Lung (tissue), 12 donors: ENCODE measurements around the gene FOXN1. TPM values are rescaled to one million over a fixed set of nuclear protein-coding genes. Genes with fewer than 3 reads are reported as not detected.
A peak's percentile ranks its signal among the peaks of the same experiment; 100 is the strongest.

Experiments used
- ATAC-seq: fragments of 200-7000 bp; cut with Tn5 transposase; one replicate; pipeline ENCODE4 v1.9.1; 2020; ENCODE audit warnings: moderate number of reproducible peaks; ENCODE audit not compliant: insufficient read depth, low FRiP score
- DNase-seq, 3 donors: peaks; one replicate each; pipeline ENCODE4 v3.0.0-alpha.2; 2013 to 2017
- H3K27ac ChIP-seq, 2 donors: one replicate each; pipeline ENCODE4 v1.5.1; 2013; ENCODE audit warnings: mild to moderate bottlenecking in 2 of 2, moderate library complexity in 2 of 2, control low read depth in 1 of 2, inconsistent platforms in 1 of 2, low read depth in 1 of 2, low read length in 1 of 2
- H3K27me3 ChIP-seq, 3 donors: one replicate each; pipeline ENCODE4 v1.5.1; 2013; ENCODE audit warnings: low read length in 2 of 3; ENCODE audit not compliant: control insufficient read depth in 3 of 3, insufficient read depth in 3 of 3
- H3K36me3 ChIP-seq, 4 donors: one replicate each; pipeline ENCODE4 v1.5.1; 2013; ENCODE audit warnings: low read length in 4 of 4, mild to moderate bottlenecking in 1 of 4, moderate library complexity in 1 of 4; ENCODE audit not compliant: control insufficient read depth in 4 of 4, insufficient read depth in 4 of 4
- H3K4me1 ChIP-seq, 5 donors: one replicate each; pipeline ENCODE4 v1.5.1; 2013; ENCODE audit warnings: low read length in 5 of 5, mild to moderate bottlenecking in 2 of 5, moderate library complexity in 1 of 5; ENCODE audit not compliant: control insufficient read depth in 5 of 5, insufficient read depth in 5 of 5
- H3K4me3 ChIP-seq: one replicate; pipeline ENCODE4 v1.5.1; 2013; ENCODE audit warnings: mild to moderate bottlenecking, control low read depth, moderate library complexity
- H3K9ac ChIP-seq, 2 donors: one replicate each; pipeline ENCODE4 v1.5.1; 2013; ENCODE audit warnings: low read length in 2 of 2, control low read depth in 1 of 2; ENCODE audit not compliant: insufficient read depth in 1 of 2
- H3K9me3 ChIP-seq, 4 donors: one replicate each; pipeline ENCODE4 v1.5.1; 2013; ENCODE audit warnings: low read length in 3 of 4, mild to moderate bottlenecking in 1 of 4, moderate library complexity in 1 of 4; ENCODE audit not compliant: control insufficient read depth in 4 of 4, insufficient read depth in 3 of 4
- WGBS, 2 donors: extraction: QIAGEN DNeasy Blood & Tissue Kit; methylation state at CpG; one replicate each; pipeline ENCODE4 v1.1.7; 2013; 5-methylcytosine and 5-hydroxymethylcytosine counted together
- polyA plus RNA-seq, 2 donors: library from polyadenylated mRNA; stranded (reverse); fragments of 200-250 nt; gene quantifications; one replicate each; pipeline ENCODE4 v1.2.1, GENCODE V29; 2013
- total RNA-seq, 2 donors: library from RNA; depleted of rRNA in 1 of 2; stranded (reverse); fragments of >200 nt in 1 of 2; gene quantifications; one replicate each; pipeline ENCODE4 v1.2.1, GENCODE V29; 2014 to 2021
- TF ChIP-seq, protein P1 (sequence below): IDR thresholded peaks from 2 replicates; pipeline ENCODE4 v1.5.1; 2012; ENCODE audit warnings: mild to moderate bottlenecking; ENCODE audit errors: control extremely low read depth, extremely low read depth
- donor health status: control.
- donor health status: control.
- donor health status: Bipolar disorder and iron deficiency.
- donor health status: healthy.
- donor health status: DM: yes; HTN: yes; CAD: no.

The FOXN1 gene
- total and polyA plus RNA-seq, 4 donors, result 0.13 to 0.25 (median 0.18) TPM; not detected in 1

DNA sequence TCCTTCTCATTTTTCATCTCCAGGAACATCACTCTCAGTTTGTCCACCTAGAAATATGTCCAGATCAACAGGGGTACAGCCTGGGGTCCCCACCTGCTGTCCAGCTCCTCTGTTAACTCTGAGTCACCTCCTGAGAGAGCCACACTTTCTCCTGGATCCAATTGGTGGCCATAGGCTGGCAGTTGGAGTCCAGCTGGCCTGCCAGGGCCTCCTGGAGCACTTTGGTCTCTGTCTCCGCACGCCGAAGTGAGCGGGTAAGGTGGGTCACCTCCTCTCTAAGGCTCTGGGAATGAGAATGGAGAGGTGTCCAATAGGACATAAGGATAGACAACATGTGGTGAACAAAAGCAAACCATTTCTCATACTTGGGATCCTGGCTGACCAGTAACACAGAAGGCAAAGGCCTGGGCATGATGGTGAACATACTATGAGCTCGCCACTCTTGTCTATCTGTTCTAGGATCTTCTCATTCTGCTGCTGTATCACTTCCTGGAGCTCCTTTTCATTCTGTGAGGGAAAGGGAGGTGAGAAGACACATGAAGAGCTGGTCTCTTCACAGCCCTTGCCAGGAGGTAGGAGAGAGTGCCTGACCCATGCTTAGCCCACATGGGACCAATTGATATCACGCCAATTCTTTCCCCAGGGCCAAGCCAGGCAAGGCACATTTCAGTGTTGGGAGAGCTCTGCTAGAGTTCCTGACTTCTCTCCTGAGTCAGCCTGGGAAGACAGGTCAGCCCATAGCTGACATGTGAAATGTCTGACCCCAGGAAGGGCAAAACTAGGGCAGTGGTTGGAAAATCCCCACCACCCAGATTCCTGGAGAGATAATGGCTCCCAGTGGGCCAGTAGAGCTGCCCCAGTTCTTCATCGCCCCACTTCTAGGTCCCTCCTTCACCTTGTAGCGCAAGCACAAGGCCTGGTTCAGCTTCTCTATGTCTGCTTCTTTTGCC lies 72.4 kb downstream of the FOXN1 start:
- peaks cover 0 to 8% (median 3%) of the 10 kb centered on the region in 4 donors for H3K36me3 ChIP-seq
- ATAC-seq, result no peak

DNA sequence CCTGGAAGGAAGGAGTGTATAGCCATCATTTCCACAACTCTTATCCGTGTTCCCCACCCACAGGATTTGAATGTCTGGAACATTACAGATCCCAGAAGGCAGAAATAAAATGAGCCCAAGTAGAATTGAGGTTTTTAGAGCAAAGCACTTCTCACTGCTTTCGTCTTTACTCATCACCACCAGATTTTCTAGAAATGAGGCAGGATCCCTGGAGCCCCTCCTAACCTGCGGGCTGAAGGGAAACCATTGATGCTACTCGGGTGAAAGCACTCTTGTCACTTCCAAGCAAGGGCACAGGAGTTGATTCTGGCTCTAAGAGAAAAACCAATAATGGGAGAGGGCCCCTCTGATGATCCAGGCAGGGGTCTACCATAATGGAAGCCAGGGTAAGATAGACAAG lies 73.4 kb downstream of the FOXN1 start:
- 86 to 89% methylated on average over 4 of the region's 4 CpGs for WGBS, 2 donors
- peaks cover 0 to 16% (median 9%) of the 10 kb centered on the region in 4 donors for H3K36me3 ChIP-seq
- DNase-seq, result no peak
- TF ChIP-seq, protein P1, sequence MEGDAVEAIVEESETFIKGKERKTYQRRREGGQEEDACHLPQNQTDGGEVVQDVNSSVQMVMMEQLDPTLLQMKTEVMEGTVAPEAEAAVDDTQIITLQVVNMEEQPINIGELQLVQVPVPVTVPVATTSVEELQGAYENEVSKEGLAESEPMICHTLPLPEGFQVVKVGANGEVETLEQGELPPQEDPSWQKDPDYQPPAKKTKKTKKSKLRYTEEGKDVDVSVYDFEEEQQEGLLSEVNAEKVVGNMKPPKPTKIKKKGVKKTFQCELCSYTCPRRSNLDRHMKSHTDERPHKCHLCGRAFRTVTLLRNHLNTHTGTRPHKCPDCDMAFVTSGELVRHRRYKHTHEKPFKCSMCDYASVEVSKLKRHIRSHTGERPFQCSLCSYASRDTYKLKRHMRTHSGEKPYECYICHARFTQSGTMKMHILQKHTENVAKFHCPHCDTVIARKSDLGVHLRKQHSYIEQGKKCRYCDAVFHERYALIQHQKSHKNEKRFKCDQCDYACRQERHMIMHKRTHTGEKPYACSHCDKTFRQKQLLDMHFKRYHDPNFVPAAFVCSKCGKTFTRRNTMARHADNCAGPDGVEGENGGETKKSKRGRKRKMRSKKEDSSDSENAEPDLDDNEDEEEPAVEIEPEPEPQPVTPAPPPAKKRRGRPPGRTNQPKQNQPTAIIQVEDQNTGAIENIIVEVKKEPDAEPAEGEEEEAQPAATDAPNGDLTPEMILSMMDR, result no peak
- H3K9ac ChIP-seq, result no peak overlapping the region
- no peaks in the 10 kb centered on the region for H3K27me3 ChIP-seq
- no peak overlapping the region for H3K27ac ChIP-seq
- no peak for ATAC-seq
- no peak overlapping the region for H3K4me3 ChIP-seq
- no peaks in the 10 kb centered on the region for H3K9me3 ChIP-seq
- peaks cover 0 to 41% (median 4%) of the 10 kb centered on the region in 5 donors for H3K4me1 ChIP-seq

More for the DNA sequence above, 72.4 kb downstream of the FOXN1 start:
- no peak overlapping the region for H3K4me3 ChIP-seq
- H3K27ac ChIP-seq, result no peak overlapping the region
- no peak for DNase-seq
- peaks cover 0 to 41% (median 4%) of the 10 kb centered on the region in 5 donors for H3K4me1 ChIP-seq
- H3K9me3 ChIP-seq, result no peaks in the 10 kb centered on the region
- TF ChIP-seq, protein P1, result no peak
- WGBS, 2 donors, result 89 to 95% methylated on average over 8 of the region's 8 CpGs
- H3K27me3 ChIP-seq, result no peaks in the 10 kb centered on the region
- no peak overlapping the region for H3K9ac ChIP-seq

DNA sequence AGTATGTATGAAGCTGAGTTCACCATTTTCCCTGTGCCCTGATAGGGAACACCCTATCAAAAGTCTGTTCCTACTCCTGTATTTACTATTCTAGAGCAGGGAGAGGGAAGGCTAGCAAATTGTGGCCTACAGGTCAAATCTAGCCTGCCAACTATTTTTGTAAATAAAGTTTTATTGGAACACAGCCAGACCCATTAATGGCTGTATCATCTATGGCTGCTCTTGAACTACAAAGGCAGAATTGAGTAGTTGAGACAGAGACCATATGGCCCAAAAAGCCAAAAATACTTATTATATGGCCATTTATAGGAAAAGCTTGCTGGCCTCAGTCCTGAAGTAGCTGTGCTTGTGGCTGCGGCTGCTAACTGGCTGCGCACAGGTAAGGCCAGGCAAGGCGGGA lies 74.8 kb downstream of the FOXN1 start:
- no peaks in the 10 kb centered on the region for H3K27me3 ChIP-seq
- H3K4me1 ChIP-seq, result peaks cover 0 to 34% (median 4%) of the 10 kb centered on the region in 5 donors
- no peak overlapping the region for H3K4me3 ChIP-seq
- H3K36me3 ChIP-seq, result peaks cover 0 to 25% (median 14%) of the 10 kb centered on the region in 4 donors
- H3K27ac ChIP-seq, result no peak overlapping the region
- no peaks in the 10 kb centered on the region for H3K9me3 ChIP-seq
- TF ChIP-seq, protein P1, result no peak
- ATAC-seq, result no peak
- H3K9ac ChIP-seq, result no peak overlapping the region
- DNase-seq, result peak; percentile 35 to 94 (median 93)
- 86 to 98% methylated on average over 3 of the region's 3 CpGs for WGBS, 2 donors
